CD4-positive, alpha-beta T cell (primary cell): ENCODE data around the gene SEC24B. TPM values are rescaled to one million over a fixed set of nuclear protein-coding genes. Genes with fewer than 3 reads are reported as not detected.
A peak's percentile ranks its signal among the peaks of the same experiment; 100 is the strongest.

Source experiments
- ATAC-seq: fragments of 200-7000 bp; cut with Tn5 transposase; one replicate; pipeline ENCODE4 v1.10.0; 2022; ENCODE audit warnings: mild to moderate bottlenecking; ENCODE audit not compliant: poor library complexity
- CTCF ChIA-PET: fragments of 350-600 bp; sonication (Branson Sonifier 250); formaldehyde crosslinking; loops from one replicate; lab custom pipeline; 2021; ENCODE audit warnings: antibody characterized with exemption, inconsistent platforms; lab: Charles Lee
- POLR2A ChIA-PET: fragments of 350-600 bp; sonication (Branson Sonifier 250); formaldehyde crosslinking; loops from one replicate; lab custom pipeline; 2021; ENCODE audit warnings: antibody characterized with exemption, inconsistent platforms; lab: Charles Lee
- DNase-seq, 14 experiments: peaks; one replicate each; pipeline ENCODE4 v3.0.0-alpha.2; 2013 to 2020; ENCODE audit warnings: mixed read lengths in 2 of 14
- H3K27ac ChIP-seq, 2 donors: one replicate each; pipeline versions ENCODE4 v1.5.1 to v1.7.0; 2013; ENCODE audit warnings: low read length in 2 of 2, low read depth in 1 of 2, mild to moderate bottlenecking in 1 of 2
- H3K27me3 ChIP-seq, 2 experiments: 1 replicate in 1 of 2; 2 replicates in 1 of 2; pipeline versions ENCODE4 v1.6.1 to v1.7.0; 2013; ENCODE audit warnings: low read length in 2 of 2, control low read depth in 1 of 2, mild to moderate bottlenecking in 1 of 2, moderate library complexity in 1 of 2; ENCODE audit not compliant: insufficient read depth in 2 of 2, control insufficient read depth in 1 of 2
- H3K36me3 ChIP-seq: one replicate; pipeline ENCODE4 v1.6.1; 2013; ENCODE audit warnings: low read length, control low read depth; ENCODE audit not compliant: insufficient read depth
- H3K4me1 ChIP-seq: one replicate; pipeline ENCODE4 v1.6.1; 2013; ENCODE audit warnings: low read length, control low read depth; ENCODE audit not compliant: insufficient read depth
- H3K4me3 ChIP-seq: one replicate; pipeline ENCODE4 v1.5.1; 2013; ENCODE audit warnings: mild to moderate bottlenecking, low read length, moderate library complexity
- H3K9me3 ChIP-seq, 2 experiments: 1 replicate in 1 of 2; 2 replicates in 1 of 2; pipeline versions ENCODE4 v1.6.1 to v1.7.0; 2013; ENCODE audit warnings: low read length in 2 of 2, mild to moderate bottlenecking in 2 of 2, control low read depth in 1 of 2, moderate library complexity in 1 of 2; ENCODE audit not compliant: control insufficient read depth in 1 of 2, insufficient read depth in 1 of 2
- H3K27ac Mint-ChIP-seq: one replicate; pipeline ENCODE4 v1.8.0; 2020; ENCODE audit warnings: mixed read lengths
- H3K27me3 Mint-ChIP-seq: one replicate; pipeline ENCODE4 v1.8.0; 2021; ENCODE audit warnings: mixed read lengths
- H3K36me3 Mint-ChIP-seq: one replicate; pipeline ENCODE4 v1.8.0; 2021; ENCODE audit warnings: low read depth, mixed read lengths
- H3K4me1 Mint-ChIP-seq: one replicate; pipeline ENCODE4 v1.8.0; 2021; ENCODE audit warnings: low read depth, mixed read lengths
- H3K4me3 Mint-ChIP-seq: one replicate; pipeline ENCODE4 v1.8.0; 2020; ENCODE audit warnings: mild to moderate bottlenecking, mixed read lengths
- H3K9me3 Mint-ChIP-seq: one replicate; pipeline ENCODE4 v1.8.0; 2020; ENCODE audit warnings: mixed read lengths
- CTCF ChIP-seq: fragments of 200-600 bp; IDR thresholded peaks from one replicate; pipeline ENCODE4 v1.8.0; 2022; ENCODE audit warnings: antibody characterized with exemption, mild to moderate bottlenecking
- intact Hi-C, 2 experiments: fragments of 100-400 bp; cut with DNase I in 1 of 2; cut with micrococcal nuclease in 1 of 2; formaldehyde crosslinking; loops; one replicate each; pipeline versions ENCODE4 v1.15.1 to v1.9.0; 2023 to 2025; cut with DNase I, micrococcal nuclease
- total RNA-seq, 174 experiments: library from RNA in 2 of 174; stranded (reverse) in 2 of 174; gene quantifications; one replicate each; pipeline ENCODE4 v1.2.3 and lab custom pipeline; 2021 to 2026

SEC24B gene
- total RNA-seq, 2 experiments from 2014 or later, result 41.5 to 45.9 TPM

DNA sequence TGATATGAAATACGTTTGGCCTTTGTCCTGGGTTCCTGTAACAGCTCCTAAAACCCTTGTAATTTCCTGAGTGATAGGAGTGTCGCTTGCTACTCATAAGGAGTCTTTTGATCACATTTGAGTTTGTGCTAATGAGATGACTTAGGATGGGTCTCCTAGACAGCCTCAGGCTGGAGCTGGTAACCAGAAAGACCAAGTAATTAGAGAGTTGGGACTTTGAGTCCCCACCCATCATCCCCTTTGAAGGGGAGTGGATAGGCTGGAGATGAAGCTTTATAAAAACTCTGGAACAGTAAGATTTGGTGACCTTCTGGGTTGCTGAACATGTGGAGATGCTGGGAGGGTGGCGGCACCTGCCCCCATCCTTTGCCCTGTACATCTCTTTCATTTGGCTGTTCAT is 2.9 kb downstream of the SEC24B start:
- no peaks in the 10 kb centered on the region for H3K36me3 ChIP-seq
- ATAC-seq (no peak), DNase-seq (no peak)
- H3K9me3 Mint-ChIP-seq, result no peaks in the 10 kb centered on the region
- no peak overlapping the region for H3K27ac ChIP-seq
- no peaks in the 10 kb centered on the region for H3K27me3 ChIP-seq
- peak overlapping the region; percentile 85 for H3K4me3 Mint-ChIP-seq
- peaks cover 5% of the 10 kb centered on the region for H3K36me3 Mint-ChIP-seq
- intact Hi-C loops, result no loop called here
- CTCF ChIA-PET, result no interaction called here
- no peak overlapping the region for H3K4me3 ChIP-seq
- H3K27ac Mint-ChIP-seq, result peak overlapping the region; percentile 7
- TF ChIP-seq CTCF, result no peak
- H3K9me3 ChIP-seq, result no peaks in the 10 kb centered on the region
- POLR2A ChIA-PET, result no interaction called here
- H3K4me1 ChIP-seq, result peaks cover 54% of the 10 kb centered on the region
- peaks cover 83% of the 10 kb centered on the region for H3K4me1 Mint-ChIP-seq
- no peaks in the 10 kb centered on the region for H3K27me3 Mint-ChIP-seq

GRCh38 chr4:109440948-109441347 is 7.3 kb downstream of the SEC24B start:
- Mint-ChIP-seq H3K36me3 (peaks cover 17% of the 10 kb centered on the region), H3K4me3 (peak overlapping the region; percentile 3), H3K9me3 (no peaks in the 10 kb centered on the region), H3K4me1 (peaks cover 83% of the 10 kb centered on the region), H3K27me3 (no peaks in the 10 kb centered on the region), H3K27ac (no peak overlapping the region)
- CTCF ChIA-PET, result no interaction called here
- peaks cover 4% of the 10 kb centered on the region for H3K36me3 ChIP-seq
- POLR2A ChIA-PET, result interaction anchor here (0.8 kb wide), 1 partner anchor 208 kb away, joined by 3 read pairs; no protein-coding TSS in a partner anchor
- H3K9me3 ChIP-seq, result peaks cover 0 to 3% of the 10 kb centered on the region in 2 experiments
- no peak overlapping the region for H3K27ac ChIP-seq
- H3K4me1 ChIP-seq, result peaks cover 38% of the 10 kb centered on the region
- TF ChIP-seq CTCF, result no peak
- H3K4me3 ChIP-seq, result no peak overlapping the region
- ATAC-seq, result no peak
- intact Hi-C loops, result no loop called here
- no peaks in the 10 kb centered on the region for H3K27me3 ChIP-seq
- no peak for DNase-seq

DNA sequence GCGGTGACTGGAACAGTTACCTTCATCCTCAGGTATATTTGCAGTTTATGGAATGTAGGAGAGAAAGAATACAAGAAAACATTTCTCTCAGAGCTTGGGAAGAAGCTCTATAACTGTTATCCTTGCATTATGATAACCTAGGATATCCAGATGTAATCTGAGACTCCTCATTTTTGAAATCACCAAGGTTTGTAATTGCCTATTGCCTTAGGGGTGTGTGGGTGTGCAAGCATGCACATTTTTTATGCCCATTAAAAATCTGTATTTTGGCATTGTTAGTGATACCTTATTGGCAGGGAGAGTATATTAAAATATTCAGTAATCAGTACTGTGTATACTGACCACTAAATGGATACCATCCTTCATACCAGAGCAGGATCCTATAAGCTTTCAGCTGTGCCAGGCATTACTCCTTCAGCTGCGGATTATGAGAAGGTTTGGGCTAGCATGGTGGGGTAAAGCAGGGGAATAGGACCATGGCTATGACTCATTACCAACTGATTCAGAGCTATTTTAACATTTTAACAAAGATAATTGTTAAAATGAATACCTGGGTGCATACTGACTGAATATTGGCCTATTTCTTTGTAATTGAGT is 8.3 kb downstream of the SEC24B start:
- Histone ChIP-seq H3K27ac (no peak overlapping the region), H3K4me3 (no peak overlapping the region), H3K27me3 (no peaks in the 10 kb centered on the region), H3K9me3 (peaks cover 0 to 3% of the 10 kb centered on the region in 2 experiments), H3K36me3 (peaks cover 9% of the 10 kb centered on the region), H3K4me1 (peaks cover 33% of the 10 kb centered on the region)
- peaks cover 83% of the 10 kb centered on the region for H3K4me1 Mint-ChIP-seq
- H3K9me3 Mint-ChIP-seq, result no peaks in the 10 kb centered on the region
- no peak overlapping the region for H3K27ac Mint-ChIP-seq
- POLR2A ChIA-PET, result no interaction called here
- peaks cover 27% of the 10 kb centered on the region for H3K36me3 Mint-ChIP-seq
- peak overlapping the region; percentile 34 for H3K4me3 Mint-ChIP-seq
- intact Hi-C loops, result no loop called here
- no peaks in the 10 kb centered on the region for H3K27me3 Mint-ChIP-seq
- TF ChIP-seq CTCF, result no peak
- CTCF ChIA-PET, result no interaction called here
- DNase-seq (no peak), ATAC-seq (no peak)
